NCI-H345 treated with DMSO at 0.1 percent for 48 hours (cell line): ENCODE data around the gene ATRIP.
"Not testable (repeated sequence)": the region's sequence is repeated elsewhere in the genome, so short reads cannot be mapped to it uniquely, and the experiment has no call there.

ENCODE experiments used
- DNase-seq: peaks from one replicate; lab custom pipeline; 2025; ENCODE audit not compliant: unreplicated experiment; lab: John Stamatoyannopoulos, UW

Gene ATRIP

GRCh38 chr3:48446425-48447193 lies at the start of gene ATRIP:
ATRIP (plus strand) TSS chr3:48446737; CDS start chr3:48446846, 109 bp downstream.
- peak; percentile 48 for DNase-seq

- no peak for DNase-seq
Observed at GRCh38 chr3:48397767-48398681, 48.5 kb upstream of the ATRIP start.

GRCh38 chr3:48398701-48399386 lies 47.7 kb upstream of the ATRIP start:
- DNase-seq = no peak

GRCh38 chr3:48399387-48400172 lies 47.0 kb upstream of the ATRIP start:
- no peak for DNase-seq

GRCh38 chr3:48400824-48401433 lies 45.6 kb upstream of the ATRIP start:
- peak; percentile 22 for DNase-seq

- not testable (repeated sequence) for DNase-seq
Observed at GRCh38 chr3:48401434-48401901, 45.1 kb upstream of the ATRIP start.

GRCh38 chr3:48402281-48402732 lies 44.2 kb upstream of the ATRIP start:
- no peak for DNase-seq

- DNase-seq = no peak
Observed at GRCh38 chr3:48402907-48403306, 43.6 kb upstream of the ATRIP start.

- DNase-seq = no peak
Observed at GRCh38 chr3:48403533-48404439, 42.8 kb upstream of the ATRIP start.

GRCh38 chr3:48404440-48405342 lies 41.8 kb upstream of the ATRIP start:
- DNase-seq = no peak

- no peak for DNase-seq
Observed at GRCh38 chr3:48405343-48405881, 41.1 kb upstream of the ATRIP start.

- DNase-seq = no peak
Observed at GRCh38 chr3:48405971-48406370, 40.6 kb upstream of the ATRIP start.

GRCh38 chr3:48406443-48407431 lies 39.8 kb upstream of the ATRIP start:
- no peak for DNase-seq

- DNase-seq = no peak
Observed at GRCh38 chr3:48407542-48408099, 38.9 kb upstream of the ATRIP start.

GRCh38 chr3:48408823-48409281 lies 37.7 kb upstream of the ATRIP start:
- DNase-seq = no peak
